Frontal cortex (tissue), 4 donors: Measurements from ENCODE around the gene FGD3. TPM values are rescaled to one million over a fixed set of nuclear protein-coding genes. Genes with fewer than 3 reads are reported as not detected.

Experiments
- DNase-seq, 2 donors: peaks; one replicate each; pipeline ENCODE4 v3.0.0; 2012; ENCODE audit warnings: low spot score in 2 of 2
- FAIRE-seq: peaks from 2 replicates; lab custom pipeline; 2012; peaks lifted over from hg19 to GRCh38; lab: Jason Lieb, UNC
- total RNA-seq: library from RNA; depleted of rRNA; stranded (reverse); fragments of >200 nt; gene quantifications from one replicate; pipeline ENCODE4 v1.2.3, GENCODE V29; 2014
- donor health status: control.
- donor health status: control.
- donor health status: control.

Gene FGD3
- total RNA-seq, 1 donor from 2014 or later = 17.9 TPM

GRCh38 chr9:92954049-92954861 lies 6.9 kb downstream of the FGD3 start:
- FAIRE-seq (no peak), DNase-seq (no peak)

- DNase-seq (no peak), FAIRE-seq (no peak)
These were observed 7.6 kb downstream of the FGD3 start for GRCh38 chr9:92954886-92955285.

- DNase-seq (no peak), FAIRE-seq (no peak)
These were observed 13.4 kb downstream of the FGD3 start for GRCh38 chr9:92960561-92961290.

GRCh38 chr9:92961627-92962302 lies 14.4 kb downstream of the FGD3 start:
- no peak for DNase-seq
- FAIRE-seq = no peak

DNA sequence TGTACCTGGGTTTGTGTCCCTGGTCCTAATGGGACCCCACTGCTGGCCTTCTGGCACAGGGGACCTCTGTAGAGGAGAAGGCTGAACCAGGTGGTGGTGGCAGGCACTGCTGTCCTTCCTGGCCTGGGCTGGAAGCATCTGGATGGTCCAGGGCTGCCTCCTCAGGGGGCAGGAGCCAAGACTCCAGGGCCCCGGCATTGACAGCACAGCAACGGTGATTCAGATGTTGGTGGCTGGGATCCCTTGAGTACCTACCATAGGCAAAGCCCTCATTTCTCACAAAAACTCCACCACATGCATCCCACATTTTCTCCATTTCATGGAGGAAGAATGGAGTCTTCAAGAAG lies 15.0 kb downstream of the FGD3 start:
- DNase-seq (no peak), FAIRE-seq (no peak)

DNA sequence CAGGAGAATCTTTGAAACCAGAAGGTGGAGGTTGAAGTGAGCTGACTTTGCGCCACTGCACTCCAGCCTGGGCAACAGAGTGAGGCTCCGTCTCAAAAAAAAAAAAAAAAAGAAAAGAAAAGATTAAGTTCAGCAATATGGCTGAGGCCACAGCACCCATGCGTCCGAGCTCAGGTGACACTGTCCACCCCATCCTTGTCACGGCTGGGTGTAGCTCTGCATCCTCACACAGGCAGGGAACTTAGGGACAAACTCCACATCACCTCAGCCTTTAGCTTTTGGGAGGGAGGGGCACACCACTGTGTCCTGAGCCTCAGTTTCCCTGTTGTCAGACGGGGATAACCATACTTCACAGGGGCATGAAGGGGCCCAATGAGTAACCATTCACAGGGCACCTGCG lies 15.5 kb downstream of the FGD3 start:
- FAIRE-seq (no peak), DNase-seq (no peak)

DNA sequence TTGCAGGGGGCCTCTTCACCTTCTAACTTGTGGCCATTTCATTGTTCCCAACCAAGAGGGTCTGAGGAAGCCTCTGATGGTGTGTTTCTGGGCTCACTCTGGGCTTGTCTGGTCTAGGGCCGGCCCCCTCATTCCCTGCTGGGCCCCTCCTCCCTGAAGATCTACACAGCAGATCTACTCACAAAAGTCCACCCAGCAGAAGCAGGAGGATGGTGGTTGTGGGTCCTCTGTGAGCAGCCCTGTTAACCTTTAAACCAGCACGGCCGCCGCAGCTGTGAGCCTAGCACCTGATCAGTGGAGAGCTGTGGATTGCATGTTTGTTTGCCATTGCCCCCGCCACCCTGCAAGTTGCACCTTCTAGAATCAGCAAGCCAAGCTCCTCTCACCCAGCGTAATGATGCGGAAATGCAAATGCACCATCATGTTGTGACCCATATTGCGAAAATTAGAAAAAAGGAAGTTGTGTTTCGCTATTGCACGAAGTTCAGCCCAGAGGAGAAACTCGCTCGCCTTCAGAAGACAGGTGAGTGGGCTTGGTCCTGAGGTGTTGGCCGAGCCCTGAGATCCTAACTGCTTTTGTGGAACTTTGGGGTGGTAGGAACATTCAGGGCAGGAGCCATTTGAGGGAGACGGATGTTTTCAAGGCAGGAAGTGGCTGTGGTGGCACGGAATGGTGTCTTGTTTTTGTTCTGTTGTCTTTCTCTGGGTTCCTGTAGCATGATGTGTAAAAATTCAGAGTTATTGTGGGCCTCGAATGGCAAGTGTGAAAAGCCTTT lies 16.7 kb downstream of the FGD3 start:
- DNase-seq = no peak

DNA sequence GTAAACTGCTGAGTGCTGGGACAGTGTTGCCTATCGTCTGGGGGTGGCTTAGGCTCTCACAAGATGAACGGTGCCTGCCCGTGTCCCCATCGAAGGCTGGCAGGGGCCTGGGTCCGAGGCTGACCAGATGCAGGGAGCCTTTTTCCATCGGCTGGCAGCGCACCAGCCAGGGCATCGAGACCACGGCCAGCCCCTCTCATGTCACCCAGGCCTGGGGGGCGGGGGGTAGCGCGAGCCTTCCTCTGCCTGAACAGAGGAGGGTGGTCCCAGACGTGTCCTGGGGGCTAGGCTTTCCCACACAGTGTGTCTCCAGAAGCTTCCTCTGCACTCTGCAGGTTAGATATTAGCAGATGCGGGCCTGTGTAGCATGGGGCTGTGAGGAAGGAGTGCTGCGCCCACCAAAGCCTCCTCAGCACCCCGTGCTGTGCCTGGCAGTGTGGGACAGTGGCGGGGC lies 17.3 kb downstream of the FGD3 start:
- no peak for DNase-seq
- FAIRE-seq = no peak

More for the DNA sequence above, 16.7 kb downstream of the FGD3 start:
- no peak for FAIRE-seq

- FAIRE-seq (no peak), DNase-seq (no peak)
These were observed 17.9 kb downstream of the FGD3 start for GRCh38 chr9:92965061-92965758.

DNA sequence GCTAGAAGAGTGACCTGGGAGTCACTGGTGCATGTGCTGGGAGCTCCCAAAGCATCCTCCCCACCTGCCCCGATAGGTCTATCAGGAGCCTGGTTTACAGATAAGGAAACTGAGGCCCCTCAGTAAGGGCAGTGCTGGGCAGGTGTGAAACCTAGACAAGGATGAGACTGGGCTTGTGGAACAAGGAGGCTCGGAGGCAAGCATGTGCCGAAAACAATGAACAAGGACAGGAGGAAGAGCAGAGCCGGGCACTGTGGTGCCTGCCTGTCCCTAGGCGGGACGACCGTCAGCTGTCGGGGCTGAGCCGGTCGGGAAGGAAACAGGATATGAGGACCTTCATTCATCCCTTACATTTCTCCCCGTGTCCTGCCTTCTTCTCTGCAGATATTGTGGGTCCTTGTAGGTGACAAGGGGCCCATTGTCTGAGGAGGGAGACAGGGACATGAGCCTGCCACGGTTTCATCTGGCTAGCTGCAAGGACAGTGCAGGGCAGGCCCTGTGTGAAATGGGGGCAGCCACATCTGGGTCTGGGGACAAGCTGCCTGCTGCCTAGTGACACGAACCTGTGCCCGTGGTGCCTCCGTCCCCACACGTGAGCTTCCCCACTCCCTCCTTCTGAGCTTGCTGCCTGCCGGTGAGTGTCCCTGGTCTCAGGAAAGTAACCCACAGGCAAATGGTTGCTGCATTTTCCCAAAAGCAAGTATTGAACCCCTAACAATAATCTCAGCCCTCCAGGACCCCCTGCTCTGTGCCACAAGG lies 18.6 kb downstream of the FGD3 start:
- FAIRE-seq (no peak), DNase-seq (no peak)

DNA sequence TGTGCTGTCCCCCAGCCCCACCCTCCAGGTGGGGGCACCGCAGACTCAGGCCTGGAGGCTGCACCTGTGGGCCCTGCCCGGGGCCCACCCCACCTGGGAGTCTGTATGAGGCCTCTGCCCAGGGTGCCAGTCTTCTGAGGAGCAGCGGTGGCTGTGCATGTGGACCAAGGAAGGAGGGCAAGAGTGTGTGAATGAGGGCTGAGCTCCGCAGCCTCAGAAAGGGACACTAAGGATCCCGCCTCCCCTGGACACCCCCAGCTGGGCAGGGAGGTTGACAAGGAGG lies 19.1 kb downstream of the FGD3 start:
- DNase-seq (no peak), FAIRE-seq (no peak)

GRCh38 chr9:92968081-92968480 lies 20.8 kb downstream of the FGD3 start:
- no peak for FAIRE-seq
- no peak for DNase-seq

- no peak for FAIRE-seq
- DNase-seq = no peak
These were observed 22.5 kb downstream of the FGD3 start for GRCh38 chr9:92969516-92970466.

- no peak for DNase-seq
- FAIRE-seq = no peak
These were observed 23.2 kb downstream of the FGD3 start for GRCh38 chr9:92970467-92970923.

DNA sequence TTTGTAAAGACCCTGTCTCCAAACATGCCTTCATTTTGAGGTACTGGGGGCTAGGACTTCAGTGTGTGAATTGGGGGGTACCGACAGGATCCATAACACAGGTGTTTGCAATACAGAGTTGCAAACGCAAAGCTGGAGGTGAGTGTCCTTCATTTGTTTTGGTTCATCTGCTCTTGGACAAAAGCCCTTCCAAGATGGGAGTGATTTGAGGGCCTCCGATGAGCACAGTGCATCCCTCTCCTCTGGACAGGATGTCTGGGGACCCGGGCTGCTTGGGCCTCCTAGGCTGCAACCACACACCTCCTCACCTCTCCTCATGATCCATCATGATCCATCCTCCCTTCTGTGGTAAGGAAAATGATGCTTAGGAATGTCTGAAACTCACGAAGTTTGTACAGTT lies 23.8 kb downstream of the FGD3 start:
- DNase-seq (no peak), FAIRE-seq (no peak)

GRCh38 chr9:92971776-92972175 lies 24.5 kb downstream of the FGD3 start:
- DNase-seq (no peak), FAIRE-seq (no peak)

GRCh38 chr9:92973700-92974099 lies 26.4 kb downstream of the FGD3 start:
- DNase-seq (no peak), FAIRE-seq (no peak)

- DNase-seq (no peak), FAIRE-seq (no peak)
These were observed 26.9 kb downstream of the FGD3 start for GRCh38 chr9:92974161-92974661.
